ENCODE measurements around the gene CRNKL1. TPM values are rescaled to one million over a fixed set of nuclear protein-coding genes. Genes with fewer than 3 reads are reported as not detected.

CRNKL1 gene
- total and polyA plus RNA-seq, 8 donors, result 7.3 to 43.2 (median 18.3) TPM

DNA sequence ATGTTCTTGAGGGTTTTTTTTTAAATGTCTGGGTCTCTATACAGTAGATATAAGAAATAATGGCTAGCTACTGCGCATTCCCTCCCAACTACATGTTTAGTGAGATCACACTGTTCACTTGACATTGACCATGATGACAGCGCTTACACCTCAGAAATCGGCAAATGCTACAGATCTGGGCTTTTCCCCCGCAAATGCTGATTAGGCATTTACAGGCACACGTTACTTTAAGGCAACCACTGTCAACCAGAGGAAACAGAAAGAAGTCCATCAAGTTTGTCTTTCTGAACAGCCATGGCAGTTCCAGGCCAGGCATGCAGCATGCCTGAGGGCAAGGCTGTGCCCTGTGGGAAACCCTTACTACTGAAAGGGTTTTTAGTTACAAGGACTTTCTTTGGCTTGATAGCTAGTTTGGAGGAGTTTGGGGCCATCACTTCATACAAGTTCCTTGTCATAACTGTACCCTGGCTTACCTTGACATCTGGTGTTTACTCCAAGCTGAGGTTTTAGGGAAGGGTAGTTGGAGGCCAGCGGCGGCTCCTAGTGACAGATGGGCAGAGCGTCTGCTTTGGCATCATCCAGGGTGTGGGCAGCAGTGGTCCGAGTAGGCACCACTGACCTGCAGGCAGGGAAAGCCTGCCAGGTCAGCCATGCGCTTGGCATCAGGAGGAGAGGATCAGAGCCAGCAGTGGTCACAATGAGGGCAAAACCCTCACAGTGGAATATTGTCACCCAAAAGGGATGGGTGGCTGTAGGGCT is 43.0 kb upstream of the CRNKL1 start:
- no peak for DNase-seq
- peaks cover 0 to 9% (median 0%) of the 10 kb centered on the region in 3 donors for H3K27me3 ChIP-seq
- H3K36me3 ChIP-seq, result no peaks in the 10 kb centered on the region
- 85 to 92% (median 89%) methylated on average over 10 of the region's 10 CpGs for WGBS, 5 donors
- H3K4me1 ChIP-seq, result no peaks in the 10 kb centered on the region
- TF ChIP-seq CTCF (IDR thresholded peaks at IDR 0.05) (no peak), EP300 (IDR thresholded peaks at IDR 0.05) (no peak), POLR2A (IDR thresholded peaks at IDR 0.05) (no peak), POLR2AphosphoS5 (IDR thresholded peaks at IDR 0.05) (no peak)
- intact Hi-C loops (cut with DNase I; ENCODE audit: low total_unique reads), result no loop called here
- no peak overlapping the region for H3K4me3 ChIP-seq
- no peak overlapping the region for H3K27ac ChIP-seq
- no peaks in the 10 kb centered on the region for H3K9me3 ChIP-seq

GRCh38 chr20:20094410-20094809 is 42.1 kb upstream of the CRNKL1 start:
- intact Hi-C loops (cut with DNase I; ENCODE audit: low total_unique reads), result no loop called here
- TF ChIP-seq CTCF (IDR thresholded peaks at IDR 0.05) (no peak), EP300 (IDR thresholded peaks at IDR 0.05) (no peak)
- no peak overlapping the region for H3K4me3 ChIP-seq
- H3K27ac ChIP-seq, result no peak overlapping the region
- WGBS, 5 donors, result 44 to 61% (median 52%) methylated on average over 6 of the region's 6 CpGs
- H3K27me3 ChIP-seq, result peaks cover 0 to 9% (median 0%) of the 10 kb centered on the region in 3 donors
- no peaks in the 10 kb centered on the region for H3K9me3 ChIP-seq
- no peak for DNase-seq
- no peaks in the 10 kb centered on the region for H3K36me3 ChIP-seq
- H3K4me1 ChIP-seq, result no peaks in the 10 kb centered on the region

DNA sequence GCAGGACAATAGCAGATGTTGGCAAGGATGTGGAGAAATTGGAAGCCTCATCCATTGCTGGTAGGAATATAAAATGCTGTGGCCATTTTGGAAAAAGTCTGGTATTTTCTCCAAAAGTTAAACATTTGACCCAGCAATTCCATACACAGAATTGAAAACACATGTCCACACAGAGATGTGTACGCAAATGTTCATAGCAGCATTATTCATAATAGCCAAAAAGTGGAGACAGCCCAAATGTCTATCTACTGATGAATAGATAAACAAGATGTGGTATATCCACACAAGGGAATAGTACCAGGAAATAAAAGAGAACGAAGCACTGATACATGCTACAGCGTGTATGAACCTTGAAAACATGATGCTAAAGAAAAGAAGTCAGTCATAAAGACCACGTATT is 40.6 kb upstream of the CRNKL1 start:
- 82 to 95% (median 93%) methylated on average over 4 of the region's 4 CpGs for WGBS, 5 donors
- H3K4me3 ChIP-seq, result no peak overlapping the region
- intact Hi-C loops (cut with DNase I; ENCODE audit: low total_unique reads), result no loop called here
- H3K9me3 ChIP-seq, result no peaks in the 10 kb centered on the region
- H3K27ac ChIP-seq, result no peak overlapping the region
- H3K4me1 ChIP-seq, result no peaks in the 10 kb centered on the region
- DNase-seq, result no peak
- TF ChIP-seq CTCF (IDR thresholded peaks at IDR 0.05) (no peak), POLR2A (IDR thresholded peaks at IDR 0.05) (no peak), EP300 (IDR thresholded peaks at IDR 0.05) (no peak), POLR2AphosphoS5 (IDR thresholded peaks at IDR 0.05) (no peak)
- H3K27me3 ChIP-seq, result peaks cover 0 to 8% (median 0%) of the 10 kb centered on the region in 3 donors
- H3K36me3 ChIP-seq, result no peaks in the 10 kb centered on the region

- peaks cover 0 to 10% (median under 1%) of the 10 kb centered on the region in 4 donors for H3K4me1 ChIP-seq
- no peaks in the 10 kb centered on the region for H3K27me3 ChIP-seq
- H3K36me3 ChIP-seq, result no peaks in the 10 kb centered on the region
- H3K27ac ChIP-seq, result no peak overlapping the region
- 75 to 88% (median 77%) methylated on average over 1 of the region's 1 CpG for WGBS, 5 donors
- no peak overlapping the region for H3K4me3 ChIP-seq
- no peaks in the 10 kb centered on the region for H3K9me3 ChIP-seq
- intact Hi-C loops (cut with DNase I; ENCODE audit: low total_unique reads), result loop anchor here (5.0 kb wide), 1 partner anchor 152 kb away; no protein-coding TSS in a partner anchor
- DNase-seq, result no peak
- no peak for TF ChIP-seq EP300 (IDR thresholded peaks at IDR 0.05)
- TF ChIP-seq POLR2A (IDR thresholded peaks at IDR 0.05), result no peak
- TF ChIP-seq CTCF (IDR thresholded peaks at IDR 0.05), result no peak
- no peak for TF ChIP-seq POLR2AphosphoS5 (IDR thresholded peaks at IDR 0.05)
These were observed 37.7 kb upstream of the CRNKL1 start for GRCh38 chr20:20089939-20090338.

Data from stomach (tissue), 9 donors.